Fibroblast of skin of abdomen (primary cell): ENCODE results near the gene PPP1R13L.
A peak's percentile ranks its signal among the peaks of the same experiment; 100 is the strongest.
"Not testable (repeated sequence)": the region's sequence is repeated elsewhere in the genome, so short reads cannot be mapped to it uniquely, and the experiment has no call there.

Source experiments
- DNase-seq: peaks from one replicate; pipeline ENCODE4 v3.0.0-alpha.2; 2013

Gene PPP1R13L

DNA sequence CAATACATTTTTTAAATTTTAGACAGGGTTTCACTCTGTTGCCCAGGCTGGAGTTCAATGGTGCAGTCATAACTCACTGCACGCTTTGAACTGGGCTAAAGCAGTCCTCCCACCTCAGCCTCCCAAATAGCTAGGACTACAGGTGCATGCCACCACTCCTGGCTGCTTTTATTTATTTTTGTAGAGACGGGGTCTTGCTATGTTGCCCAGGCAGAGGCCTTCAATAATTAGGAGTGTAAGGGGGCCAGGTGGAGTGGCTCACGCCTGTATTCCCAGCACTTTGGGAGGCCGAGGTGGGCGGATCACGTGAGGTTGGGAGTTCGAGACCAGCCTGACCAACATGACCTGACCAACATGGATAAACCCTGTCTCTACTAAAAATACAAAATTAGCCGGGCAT lies 27.7 kb upstream of the PPP1R13L start:
- not testable (repeated sequence) for DNase-seq

DNA sequence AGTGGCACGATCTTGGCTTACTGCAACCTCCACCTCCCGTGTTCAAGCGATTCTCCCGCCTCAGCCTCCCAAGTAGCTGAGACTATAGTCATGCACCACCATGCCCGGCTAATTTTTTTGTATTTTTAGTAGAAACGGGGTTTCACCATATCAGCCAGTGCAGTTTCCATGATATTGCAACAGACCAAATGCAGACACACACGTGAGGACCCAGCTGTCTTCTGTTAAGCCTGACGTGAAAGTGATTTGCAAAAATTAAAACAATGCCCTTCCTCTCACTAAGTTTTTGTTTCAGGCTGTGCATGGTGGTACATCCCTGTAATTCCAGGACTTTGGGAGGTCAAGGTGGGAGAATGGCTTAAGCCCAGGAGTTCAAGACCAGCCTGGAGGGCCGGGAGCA lies 26.1 kb upstream of the PPP1R13L start:
- DNase-seq, result peak; percentile 79

DNA sequence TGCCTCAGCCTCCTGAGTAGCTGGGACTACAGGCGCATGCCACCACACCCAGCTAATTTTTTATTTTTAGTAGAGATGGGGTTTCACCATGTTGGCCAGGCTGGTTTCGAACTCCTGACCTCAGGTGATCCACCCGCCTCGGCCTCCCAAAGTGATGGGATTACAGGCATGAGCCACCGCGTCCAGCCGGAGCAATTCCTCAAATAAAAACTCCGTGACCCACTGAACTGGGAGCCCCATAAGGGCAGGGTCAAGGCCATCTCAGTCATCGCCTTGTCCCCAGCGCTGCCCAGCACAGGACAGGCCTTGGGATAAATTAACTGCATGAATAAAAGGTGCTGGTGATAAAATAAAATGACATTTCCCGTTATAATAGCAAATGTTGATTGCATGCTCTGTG lies 25.0 kb upstream of the PPP1R13L start:
- not testable (repeated sequence) for DNase-seq

DNA sequence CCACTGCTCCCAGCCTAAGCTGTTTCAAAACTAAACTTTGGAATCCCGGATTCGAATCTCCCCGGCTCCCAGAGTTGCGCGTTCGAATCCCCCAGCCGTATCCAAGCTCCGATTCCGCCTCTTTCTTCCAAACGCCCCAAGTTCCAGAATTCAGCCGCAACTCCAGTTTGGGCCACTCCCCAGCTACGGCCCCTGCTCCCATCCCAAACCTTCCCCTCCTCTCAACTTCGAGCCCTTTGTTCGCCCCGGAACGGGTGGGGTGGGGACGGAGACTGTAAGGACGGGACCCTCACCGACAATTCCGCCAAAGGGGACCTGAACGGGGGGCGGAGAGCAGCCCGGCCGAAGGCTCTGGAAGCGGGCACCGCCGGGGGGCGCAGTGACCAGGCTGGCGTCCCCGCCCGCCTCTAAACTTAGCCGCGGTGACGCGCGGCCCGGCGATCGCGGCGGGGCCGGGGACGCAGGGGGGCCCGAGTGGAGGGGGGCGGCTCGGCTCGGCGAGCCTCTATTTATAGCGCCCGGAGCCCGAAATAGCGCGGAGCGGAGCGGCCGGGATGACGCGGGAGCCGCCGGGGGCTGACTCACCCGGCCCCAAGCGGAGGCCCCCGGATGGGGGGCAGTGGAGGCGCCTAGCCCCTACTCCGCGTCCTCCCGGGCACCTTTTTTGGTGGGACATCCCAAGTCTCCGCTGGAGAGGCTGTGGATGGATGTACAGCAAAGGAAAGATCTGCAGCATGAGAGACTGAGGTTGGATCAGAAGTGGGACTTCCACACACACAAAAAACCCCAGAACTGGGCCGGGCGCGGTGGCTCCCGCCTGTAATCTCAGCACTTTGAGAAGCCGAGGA lies 23.7 kb upstream of the PPP1R13L start:
- DNase-seq, result peak; percentile 70

DNA sequence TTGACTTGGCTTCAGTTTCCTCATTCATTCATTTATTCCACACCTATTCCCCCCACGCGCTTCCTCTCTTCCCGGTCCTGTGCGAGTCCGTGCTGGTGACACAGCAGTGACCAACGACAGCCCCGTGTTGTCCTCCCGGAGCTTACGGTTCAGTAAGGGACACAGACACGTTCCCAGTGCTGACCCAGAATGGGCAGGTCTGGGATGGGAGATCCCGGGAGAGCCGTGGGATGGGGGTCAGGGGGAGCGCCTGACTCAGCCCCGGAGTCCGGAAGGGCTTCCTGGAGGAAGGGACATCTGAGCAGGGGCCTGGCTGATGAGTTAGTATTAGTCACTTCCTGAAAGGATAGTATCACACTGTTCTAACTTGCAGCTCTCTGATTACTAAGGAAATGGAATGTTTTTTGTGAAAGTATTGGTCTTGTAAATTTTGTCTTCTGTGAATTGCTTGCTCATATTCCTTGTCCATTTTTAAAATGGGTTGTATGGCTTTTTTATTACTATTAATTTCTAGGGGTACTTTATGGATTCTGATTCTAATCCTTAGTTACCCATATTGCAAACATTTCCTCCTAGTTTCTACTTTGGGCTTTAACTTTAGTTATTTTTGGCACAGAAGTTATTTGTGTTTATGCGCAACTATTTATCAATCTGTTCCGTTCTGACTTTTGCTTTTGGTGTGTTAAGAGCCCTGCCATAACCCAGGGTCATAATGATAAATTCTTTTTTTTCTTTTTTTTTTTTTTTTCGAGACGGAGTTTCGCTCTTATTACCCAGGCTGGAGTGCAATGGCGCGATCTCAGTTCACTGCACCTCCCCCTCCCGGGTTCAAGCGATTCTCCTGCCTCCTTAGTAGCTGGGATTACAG lies 19.6 kb upstream of the PPP1R13L start:
- peak; percentile 94 for DNase-seq

DNA sequence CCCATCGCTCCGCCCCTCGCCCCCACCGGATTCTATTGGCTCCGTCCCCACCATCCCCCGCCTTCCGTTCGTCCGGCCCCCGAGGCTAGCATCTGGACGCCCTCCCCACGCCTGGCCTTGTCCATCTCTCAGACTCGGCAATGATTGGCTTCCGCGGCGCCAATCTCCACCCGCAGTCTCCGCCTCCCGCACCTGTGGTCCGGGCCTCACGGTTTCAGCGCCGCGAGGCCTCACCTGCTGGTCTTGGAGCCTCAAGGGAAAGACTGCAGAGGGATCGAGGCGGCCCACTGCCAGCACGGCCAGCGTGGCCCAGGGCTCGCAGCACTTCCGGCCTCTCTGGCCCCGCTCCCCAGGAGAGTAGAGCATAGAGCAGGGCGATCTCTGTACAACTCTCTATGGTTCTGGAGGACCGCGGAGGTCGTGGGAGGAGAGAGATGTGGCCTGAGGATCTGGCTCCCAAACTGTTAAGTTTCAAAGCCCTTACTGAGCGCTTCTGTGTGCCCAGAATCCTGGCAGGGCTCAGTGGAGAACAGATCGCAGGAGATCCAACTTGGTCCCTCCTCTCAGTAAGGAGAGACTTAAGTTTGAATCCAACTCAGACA lies 18.8 kb upstream of the PPP1R13L start, which contains the start of gene ERCC1:
ERCC1 (minus strand) TSS at position 329 of the 602 bp plus-strand sequence. CDS start 543 bp downstream, outside the sequence.
- peak; percentile 95 for DNase-seq

DNA sequence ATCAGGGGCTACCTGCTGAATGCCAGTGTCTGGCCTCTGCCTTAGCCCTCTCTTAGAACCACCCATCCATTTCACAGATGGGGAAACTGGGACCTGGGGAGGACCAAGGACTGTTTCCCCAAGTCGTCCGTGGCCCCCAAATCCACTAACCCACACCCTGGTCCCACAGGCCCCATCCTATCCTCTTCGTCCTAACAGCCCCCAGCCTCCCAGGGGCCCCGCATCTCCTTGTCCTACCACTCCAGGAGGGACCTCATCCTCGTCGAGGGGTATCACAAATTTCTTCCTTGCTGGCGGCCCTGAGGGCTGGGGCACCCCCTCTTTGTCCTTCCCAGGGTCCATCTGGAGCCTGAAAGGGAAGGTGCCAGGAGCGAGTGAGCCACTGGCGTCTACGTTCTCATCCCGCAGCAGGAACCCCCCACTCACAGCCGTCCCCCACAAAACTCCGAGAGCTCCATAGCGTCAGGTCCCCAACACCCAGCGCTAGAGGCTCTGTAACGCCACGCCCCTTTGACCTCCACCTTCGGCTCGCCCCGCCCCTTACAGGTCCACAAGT lies 18.2 kb upstream of the PPP1R13L start:
- DNase-seq, result no peak

DNA sequence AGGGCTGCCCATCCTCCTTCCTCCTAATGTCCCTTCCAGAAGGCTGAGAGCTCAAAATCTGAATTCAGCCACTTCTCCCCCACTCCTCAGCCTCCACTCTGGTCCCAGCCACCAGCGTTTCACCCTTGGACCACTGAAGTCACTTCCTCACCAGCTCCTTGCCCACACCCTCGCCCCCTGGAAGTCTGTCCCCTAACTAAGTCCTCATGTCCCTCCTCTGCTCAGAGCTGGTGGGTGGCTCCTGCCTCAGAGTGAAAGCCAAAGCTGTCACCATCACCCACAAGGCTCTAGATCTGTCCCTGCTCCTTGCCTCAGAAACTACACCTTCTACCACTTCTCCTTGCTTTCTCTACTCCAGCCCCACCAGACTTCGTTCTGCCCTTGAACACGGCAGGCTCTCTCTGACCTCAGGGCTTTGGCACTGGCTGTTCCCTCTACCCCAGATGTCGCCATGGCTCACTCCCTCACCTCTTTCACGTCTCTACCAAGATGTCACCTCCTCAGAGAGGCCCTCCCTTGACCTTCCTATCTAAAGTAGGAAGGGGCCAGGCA lies 17.2 kb upstream of the PPP1R13L start:
- DNase-seq, result no peak

DNA sequence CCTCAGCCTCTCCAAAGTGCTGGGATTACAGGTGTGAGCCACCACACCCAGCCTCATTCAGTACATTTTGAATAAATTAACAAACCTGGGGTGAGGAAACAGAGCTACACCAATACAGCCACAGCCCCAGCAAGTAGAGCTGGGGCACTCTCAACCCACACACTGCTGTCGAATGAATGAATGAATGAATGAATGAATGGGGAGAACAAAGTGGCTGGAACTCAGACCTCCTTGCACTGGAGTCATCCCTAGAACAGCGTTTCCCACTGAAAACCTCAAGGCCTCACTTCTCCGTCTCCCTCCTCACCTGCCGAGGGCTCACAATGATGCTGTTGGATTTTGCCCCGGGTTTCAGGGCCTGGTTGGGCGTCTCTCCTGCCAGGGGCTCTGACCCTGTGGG lies 16.0 kb upstream of the PPP1R13L start:
- DNase-seq, result no peak

DNA sequence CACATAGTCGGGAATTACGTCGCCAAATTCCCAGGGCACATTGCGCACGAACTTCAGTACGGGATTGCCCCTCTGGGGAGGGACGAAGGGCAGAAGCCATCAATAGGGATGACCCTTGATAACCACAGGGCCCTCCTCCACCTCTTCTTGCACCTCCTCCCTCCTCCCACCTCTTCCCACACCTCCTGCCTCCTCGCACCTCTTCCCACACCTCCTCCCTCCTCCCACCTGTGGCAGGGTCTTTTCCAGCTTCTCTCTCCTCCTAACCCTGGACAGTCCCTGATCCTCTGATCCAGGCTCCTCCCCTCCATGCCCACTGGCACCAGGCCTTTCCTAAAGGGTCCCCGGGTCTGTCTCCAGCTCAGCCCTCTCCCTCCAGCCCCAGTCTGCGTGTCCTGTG lies 15.5 kb upstream of the PPP1R13L start:
- DNase-seq, result no peak

DNA sequence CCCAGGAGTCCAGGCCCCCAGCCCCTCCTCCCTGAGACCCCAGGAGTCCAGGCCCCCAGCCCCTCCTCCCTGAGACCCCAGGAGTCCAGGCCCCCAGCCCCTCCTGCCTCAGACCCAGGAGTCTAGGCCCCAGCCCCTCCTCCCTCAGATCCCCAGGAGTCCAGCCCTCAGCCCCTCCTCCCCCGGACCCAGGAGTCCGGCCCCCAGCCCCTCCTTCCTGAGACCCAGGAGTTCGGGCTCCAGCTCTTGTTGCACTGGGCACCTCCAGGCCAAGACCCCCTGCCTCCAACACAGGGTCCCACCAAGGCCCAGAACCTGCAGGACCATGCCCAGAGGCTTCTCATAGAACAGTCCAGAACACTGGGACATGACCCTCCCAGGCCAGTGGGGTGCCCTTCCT lies 15.0 kb upstream of the PPP1R13L start:
- no peak for DNase-seq

DNA sequence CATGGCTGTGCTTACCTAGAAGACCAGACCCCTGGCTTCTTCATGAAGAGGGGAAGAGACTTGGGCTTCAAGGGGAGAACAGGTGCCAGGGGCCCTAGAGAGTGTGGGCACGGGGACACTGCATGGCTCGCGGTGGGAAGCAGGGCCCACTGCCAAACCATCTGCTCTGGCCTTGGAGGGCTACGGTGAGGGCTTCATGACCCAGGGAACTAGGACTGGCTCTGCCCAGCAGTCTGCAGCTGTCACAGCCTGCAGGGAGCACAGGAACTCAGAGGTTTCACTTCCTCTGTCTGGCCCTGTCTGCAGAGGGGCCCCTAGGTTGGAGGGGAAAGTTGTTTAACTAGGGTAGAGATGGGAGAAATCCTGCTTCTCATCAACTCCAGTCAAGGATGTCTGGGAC lies 14.5 kb upstream of the PPP1R13L start:
- no peak for DNase-seq

DNA sequence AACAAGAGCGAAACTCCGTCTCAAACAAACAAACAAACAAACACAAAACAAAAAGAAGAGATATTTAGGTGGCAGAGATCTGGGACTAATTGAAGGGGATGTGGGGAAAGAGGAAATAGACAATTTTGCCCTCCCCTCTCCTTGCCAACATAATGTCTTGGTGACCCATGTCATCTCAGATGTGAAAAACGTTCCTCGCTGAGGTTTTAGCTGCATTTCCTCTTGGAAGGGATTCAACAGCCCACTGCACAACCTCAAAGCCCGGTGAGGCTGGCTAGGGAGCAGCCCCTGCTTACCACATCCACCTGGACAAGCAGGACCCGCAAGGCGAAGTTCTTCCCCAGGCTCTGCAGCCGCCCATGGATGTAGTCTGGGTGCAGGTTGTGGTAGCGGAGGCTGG lies 13.9 kb upstream of the PPP1R13L start:
- DNase-seq, result no peak

DNA sequence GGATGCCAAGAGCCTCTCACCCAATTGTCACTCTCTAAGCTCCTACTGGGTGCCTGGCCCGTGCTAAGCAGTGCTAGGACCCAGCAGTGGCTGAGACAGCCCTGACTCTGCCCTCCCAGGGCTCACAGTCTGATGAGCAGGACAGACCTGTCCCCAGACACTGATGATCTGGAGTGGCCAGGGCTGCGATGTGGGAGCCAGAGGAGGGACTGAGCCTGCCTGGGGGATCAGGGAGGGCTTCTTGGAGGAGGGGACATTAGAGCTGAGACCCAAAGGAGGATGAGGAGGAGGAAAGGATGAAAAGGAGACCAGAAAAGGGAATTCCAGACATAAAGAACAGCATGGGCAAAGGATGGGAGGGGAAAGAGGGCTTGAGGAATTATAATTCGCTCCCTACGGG lies 12.3 kb upstream of the PPP1R13L start:
- DNase-seq, result no peak

DNA sequence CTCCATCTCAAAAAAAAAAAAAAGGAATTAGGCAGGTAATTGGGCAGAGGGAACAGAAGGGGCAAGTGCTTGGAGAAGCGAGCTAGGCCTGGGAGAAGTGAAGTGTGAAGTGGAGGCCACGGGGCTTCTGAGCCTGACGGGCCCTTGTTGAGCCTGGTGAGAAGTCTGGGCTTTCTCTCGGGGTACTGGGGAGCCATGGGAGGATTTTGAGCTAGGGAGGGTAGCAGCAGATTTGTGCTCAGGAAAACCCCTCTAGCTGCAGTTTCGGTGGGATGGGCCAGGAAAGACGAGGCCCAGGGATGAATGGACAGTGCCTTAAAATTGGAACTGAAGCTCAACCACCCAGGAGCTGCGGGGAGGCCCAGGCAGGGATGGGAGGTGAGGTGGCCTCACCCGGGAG lies 9.6 kb upstream of the PPP1R13L start:
- DNase-seq, result no peak

DNA sequence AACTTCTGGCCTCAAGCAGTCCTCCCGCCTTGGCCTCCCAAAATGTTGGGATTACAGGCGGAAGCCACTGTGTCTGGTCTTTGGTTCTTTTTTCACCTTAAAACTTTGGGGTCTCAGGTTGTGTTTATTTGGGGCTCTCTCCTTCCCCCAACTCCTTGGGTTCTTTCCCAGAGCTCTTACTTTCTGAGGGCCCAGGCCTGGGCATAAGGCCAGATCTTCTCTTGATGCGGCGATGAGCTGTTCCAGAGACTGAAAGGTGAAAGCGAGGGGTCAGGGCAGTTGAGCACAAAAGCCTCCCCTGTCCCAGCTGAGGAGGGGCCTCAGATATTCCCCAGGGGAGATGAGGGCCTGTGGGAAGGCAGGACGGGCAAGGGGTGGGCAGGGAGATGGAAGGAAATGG lies 8.6 kb upstream of the PPP1R13L start:
- DNase-seq, result no peak

DNA sequence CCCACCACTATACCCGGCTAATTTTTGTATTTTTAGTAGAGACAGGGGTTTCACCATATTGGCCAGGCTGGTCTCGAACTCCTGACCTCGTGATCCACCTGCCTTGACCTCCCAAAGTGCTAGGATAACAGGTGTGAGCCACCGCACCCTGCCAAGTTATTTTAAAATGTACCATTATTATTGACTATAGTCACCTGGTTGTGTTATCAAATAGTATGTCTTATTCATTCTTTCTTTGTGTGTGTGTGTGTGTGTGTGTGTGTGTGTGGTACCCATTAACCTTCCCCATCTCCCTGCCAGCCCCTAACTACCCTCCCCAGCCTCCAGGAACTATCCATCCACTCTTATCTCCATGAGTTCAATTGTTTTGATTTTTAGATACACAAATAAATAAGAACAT lies 5.5 kb upstream of the PPP1R13L start:
- not testable (repeated sequence) for DNase-seq

DNA sequence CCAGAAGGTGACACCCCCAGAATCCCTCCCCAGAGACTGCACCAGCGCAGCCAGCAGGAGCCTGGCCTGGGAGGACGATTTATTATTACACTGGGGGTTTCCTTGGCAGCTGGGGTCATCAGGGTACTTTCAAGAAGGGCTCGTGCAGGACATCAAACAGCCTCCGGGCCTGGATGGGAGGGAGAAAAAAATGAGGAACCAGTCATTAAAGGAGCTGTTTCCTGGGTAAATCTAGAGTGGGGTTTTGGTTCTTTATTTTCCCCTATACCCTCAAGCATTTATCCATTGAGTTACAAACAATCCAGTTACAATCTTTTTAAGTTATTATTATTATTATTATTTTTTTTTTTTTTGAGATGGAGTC lies 4.7 kb upstream of the PPP1R13L start:
- no peak for DNase-seq

DNA sequence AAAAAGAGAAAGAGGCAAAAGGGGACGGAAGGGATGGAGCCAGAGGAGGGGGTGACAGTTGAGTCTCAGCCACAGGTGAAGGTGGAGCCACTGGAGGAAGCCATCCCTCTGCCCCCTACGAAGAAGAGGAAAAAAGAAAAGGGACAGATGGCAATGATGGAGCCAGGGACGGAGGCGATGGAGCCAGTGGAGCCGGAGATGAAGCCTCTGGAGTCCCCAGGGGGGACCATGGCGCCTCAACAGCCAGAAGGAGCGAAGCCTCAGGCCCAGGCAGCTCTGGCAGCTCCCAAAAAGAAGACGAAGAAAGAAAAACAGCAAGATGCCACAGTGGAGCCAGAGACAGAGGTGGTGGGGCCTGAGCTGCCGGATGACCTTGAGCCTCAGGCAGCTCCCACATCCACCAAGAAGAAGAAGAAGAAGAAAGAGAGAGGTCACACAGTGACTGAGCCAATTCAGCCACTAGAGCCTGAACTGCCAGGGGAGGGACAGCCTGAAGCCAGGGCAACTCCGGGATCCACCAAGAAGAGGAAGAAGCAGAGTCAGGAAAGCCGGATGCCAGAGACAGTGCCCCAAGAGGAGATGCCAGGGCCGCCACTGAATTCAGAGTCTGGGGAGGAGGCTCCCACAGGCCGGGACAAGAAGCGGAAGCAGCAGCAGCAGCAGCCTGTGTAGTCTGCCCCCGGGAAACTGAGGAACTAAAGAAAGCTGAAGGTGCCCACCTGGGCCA lies 4.1 kb upstream of the PPP1R13L start:
- no peak for DNase-seq

DNA sequence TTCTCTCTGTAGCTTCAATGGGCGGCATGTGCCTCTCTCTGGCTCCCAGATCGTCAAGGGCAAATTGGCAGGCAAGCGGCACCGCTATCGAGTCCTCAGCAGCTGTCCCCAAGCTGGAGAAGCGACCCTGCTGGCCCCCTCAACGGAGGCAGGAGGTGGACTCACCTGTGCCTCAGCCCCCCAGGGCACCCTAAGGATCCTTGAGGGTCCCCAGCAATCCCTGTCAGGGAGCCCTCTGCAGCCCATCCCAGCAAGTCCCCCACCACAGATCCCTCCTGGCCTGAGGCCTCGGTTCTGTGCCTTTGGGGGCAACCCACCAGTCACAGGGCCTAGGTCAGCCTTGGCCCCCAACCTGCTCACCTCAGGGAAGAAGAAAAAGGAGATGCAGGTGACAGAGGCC lies 3.3 kb upstream of the PPP1R13L start:
- no peak for DNase-seq

DNA sequence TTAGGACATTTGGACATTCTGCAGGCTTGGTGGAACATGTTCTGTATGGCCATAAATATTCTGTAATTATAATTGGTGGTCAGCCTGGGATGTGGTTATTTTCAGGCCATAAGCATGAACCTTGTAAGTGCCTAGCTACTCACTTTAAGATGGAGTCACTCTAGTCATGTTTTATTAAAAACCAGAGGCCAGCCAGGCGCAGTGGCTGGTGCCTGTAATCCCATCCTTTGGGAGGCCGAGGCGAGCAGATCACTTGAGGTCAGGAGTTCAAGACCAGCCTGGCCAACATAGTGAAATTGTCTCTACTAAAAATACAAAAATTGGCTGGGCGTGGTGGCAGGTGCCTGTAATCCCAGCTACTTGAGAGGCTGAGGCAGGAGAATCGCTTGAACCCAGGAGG lies 2.7 kb upstream of the PPP1R13L start:
- not testable (repeated sequence) for DNase-seq

DNA sequence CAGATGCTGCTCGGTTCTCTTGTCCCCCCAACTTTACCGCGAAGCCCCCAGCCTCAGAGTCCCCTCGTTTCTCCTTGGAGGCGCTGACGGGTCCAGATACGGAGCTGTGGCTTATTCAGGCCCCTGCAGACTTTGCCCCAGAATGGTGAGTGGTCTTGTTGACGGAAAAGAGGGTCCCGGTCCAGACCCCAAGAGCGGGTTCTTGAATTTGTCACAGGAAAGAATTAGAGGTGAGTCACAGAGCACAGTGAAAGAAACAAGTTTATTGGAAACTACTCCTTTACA lies 2.2 kb upstream of the PPP1R13L start:
- no peak for DNase-seq
